ENCODE measurements around the gene SLC5A2.

SLC5A2 gene

GRCh38 chr16:31467858-31468257, 15.1 kb upstream of the SLC5A2 start:
- no peak overlapping the region for H2AK5ac ChIP-seq (ENCODE audit: low read length, severe bottlenecking)
- no peak for DNase-seq
- H3K9ac ChIP-seq (ENCODE audit: low read length): no peak overlapping the region
- no peak overlapping the region for H2BK120ac ChIP-seq (ENCODE audit: low read depth, low read length)
- no peak overlapping the region for H2BK12ac ChIP-seq (ENCODE audit: low read length in 2 of 2)
- peaks cover 32 to 44% of the 10 kb centered on the region in 2 experiments for H3K36me3 ChIP-seq (ENCODE audit: control insufficient read depth in 1 of 2, insufficient read depth in 2 of 2, low read depth in 1 of 2, low read length in 2 of 2)
- peaks cover 16% of the 10 kb centered on the region for H3K79me1 ChIP-seq (replicated peaks; ENCODE audit: low read length, poor library complexity, severe bottlenecking)
- no peak overlapping the region for H2BK5ac ChIP-seq (ENCODE audit: low read depth, low read length, poor library complexity, severe bottlenecking)
- H3K4me1 ChIP-seq (ENCODE audit: control insufficient read depth, insufficient read depth, low read depth, low read length): peaks cover 9% of the 10 kb centered on the region
- no peak overlapping the region for H3K4ac ChIP-seq (ENCODE audit: low read depth in 1 of 2, low read length in 2 of 2)
- no peaks in the 10 kb centered on the region for H3K9me3 ChIP-seq (ENCODE audit: control insufficient read depth, low read length)
- WGBS: 93% methylated on average over 5 of the region's 5 CpGs
- no peak overlapping the region for H3K14ac ChIP-seq (ENCODE audit: low read length in 2 of 2)
- no peak overlapping the region for H2AFZ ChIP-seq (ENCODE audit: low read depth, low read length)
- no peak overlapping the region for H2BK15ac ChIP-seq (ENCODE audit: low read depth, poor library complexity, severe bottlenecking)
- H3K4me2 ChIP-seq (ENCODE audit: low read length, poor library complexity, severe bottlenecking): no peak overlapping the region
- H3K18ac ChIP-seq (ENCODE audit: low read depth in 1 of 2, low read length in 2 of 2): no peak overlapping the region
- no peak overlapping the region for H3K4me3 ChIP-seq (ENCODE audit: insufficient read depth in 1 of 2, low read depth in 1 of 2, low read length in 2 of 2)
- no peak overlapping the region for H4K8ac ChIP-seq (ENCODE audit: low read length)
- H3K27ac ChIP-seq (ENCODE audit: low read length, poor library complexity, severe bottlenecking): no peak overlapping the region
- H4K91ac ChIP-seq (ENCODE audit: low read length): no peak overlapping the region
- H3K23ac ChIP-seq (ENCODE audit: low read length in 2 of 2): no peak overlapping the region
- H3K27me3 ChIP-seq (ENCODE audit: control insufficient read depth in 1 of 2, insufficient read depth in 1 of 2, low read length in 2 of 2): no peaks in the 10 kb centered on the region

- Histone ChIP-seq H3K4me3 (ENCODE audit: insufficient read depth in 1 of 2, low read depth in 1 of 2, low read length in 2 of 2) (peak overlapping the region in 1 of 2 experiments; percentile 88), H3K4me2 (ENCODE audit: low read length, poor library complexity, severe bottlenecking) (no peak overlapping the region), H3K23ac (ENCODE audit: low read length in 2 of 2) (no peak overlapping the region), H3K79me1 (replicated peaks; ENCODE audit: low read length, poor library complexity, severe bottlenecking) (peaks cover 11% of the 10 kb centered on the region), H3K27ac (ENCODE audit: low read length, poor library complexity, severe bottlenecking) (no peak overlapping the region), H3K4ac (ENCODE audit: low read depth in 1 of 2, low read length in 2 of 2) (no peak overlapping the region), H4K91ac (ENCODE audit: low read length) (no peak overlapping the region), H3K14ac (ENCODE audit: low read length in 2 of 2) (no peak overlapping the region), H3K27me3 (ENCODE audit: control insufficient read depth in 1 of 2, insufficient read depth in 1 of 2, low read length in 2 of 2) (no peaks in the 10 kb centered on the region), H3K9me3 (ENCODE audit: control insufficient read depth, low read length) (no peaks in the 10 kb centered on the region), H4K8ac (ENCODE audit: low read length) (no peak overlapping the region), H2BK15ac (ENCODE audit: low read depth, poor library complexity, severe bottlenecking) (no peak overlapping the region), H3K36me3 (ENCODE audit: control insufficient read depth in 1 of 2, insufficient read depth in 2 of 2, low read depth in 1 of 2, low read length in 2 of 2) (peaks cover 30 to 40% of the 10 kb centered on the region in 2 experiments), H2AFZ (ENCODE audit: low read depth, low read length) (no peak overlapping the region), H3K18ac (ENCODE audit: low read depth in 1 of 2, low read length in 2 of 2) (peak overlapping the region in 1 of 2 experiments; percentile 97), H2BK12ac (ENCODE audit: low read length in 2 of 2) (no peak overlapping the region), H2AK5ac (ENCODE audit: low read length, severe bottlenecking) (peak overlapping the region; percentile 49), H2BK120ac (ENCODE audit: low read depth, low read length) (no peak overlapping the region), H3K9ac (ENCODE audit: low read length) (peak overlapping the region; percentile 97), H2BK5ac (ENCODE audit: low read depth, low read length, poor library complexity, severe bottlenecking) (no peak overlapping the region), H3K4me1 (ENCODE audit: control insufficient read depth, insufficient read depth, low read depth, low read length) (peaks cover 15% of the 10 kb centered on the region)
- WGBS: 82% methylated on average over 3 of the region's 3 CpGs
- no peak for DNase-seq
These were observed 12.3 kb upstream of the SLC5A2 start for GRCh38 chr16:31470615-31471014.

- Histone ChIP-seq H4K8ac (ENCODE audit: low read length) (peak overlapping the region; percentile 96), H2AK5ac (ENCODE audit: low read length, severe bottlenecking) (peak overlapping the region; percentile 84), H2BK120ac (ENCODE audit: low read depth, low read length) (peak overlapping the region; percentile 83), H3K18ac (ENCODE audit: low read depth in 1 of 2, low read length in 2 of 2) (peak overlapping the region; percentile 70 to 97), H3K4ac (ENCODE audit: low read depth in 1 of 2, low read length in 2 of 2) (peak overlapping the region; percentile 88 to 96), H3K27me3 (ENCODE audit: control insufficient read depth in 1 of 2, insufficient read depth in 1 of 2, low read length in 2 of 2) (no peaks in the 10 kb centered on the region), H3K4me3 (ENCODE audit: insufficient read depth in 1 of 2, low read depth in 1 of 2, low read length in 2 of 2) (peak overlapping the region; percentile 77 to 88), H2BK5ac (ENCODE audit: low read depth, low read length, poor library complexity, severe bottlenecking) (peak overlapping the region; percentile 81), H3K27ac (ENCODE audit: low read length, poor library complexity, severe bottlenecking) (peak overlapping the region; percentile 94), H2BK15ac (ENCODE audit: low read depth, poor library complexity, severe bottlenecking) (peak overlapping the region; percentile 54), H3K4me1 (ENCODE audit: control insufficient read depth, insufficient read depth, low read depth, low read length) (peaks cover 20% of the 10 kb centered on the region), H4K91ac (ENCODE audit: low read length) (peak overlapping the region; percentile 93), H2AFZ (ENCODE audit: low read depth, low read length) (peak overlapping the region; percentile 73), H3K36me3 (ENCODE audit: control insufficient read depth in 1 of 2, insufficient read depth in 2 of 2, low read depth in 1 of 2, low read length in 2 of 2) (peaks cover 35 to 40% of the 10 kb centered on the region in 2 experiments), H3K14ac (ENCODE audit: low read length in 2 of 2) (peak overlapping the region in 1 of 2 experiments; percentile 71), H3K9me3 (ENCODE audit: control insufficient read depth, low read length) (no peaks in the 10 kb centered on the region), H3K23ac (ENCODE audit: low read length in 2 of 2) (peak overlapping the region in 1 of 2 experiments; percentile 78), H3K9ac (ENCODE audit: low read length) (peak overlapping the region; percentile 97), H3K4me2 (ENCODE audit: low read length, poor library complexity, severe bottlenecking) (peak overlapping the region; percentile 84), H3K79me1 (replicated peaks; ENCODE audit: low read length, poor library complexity, severe bottlenecking) (peaks cover 12% of the 10 kb centered on the region), H2BK12ac (ENCODE audit: low read length in 2 of 2) (peak overlapping the region; percentile 69 to 91)
- WGBS: 54% methylated on average over 11 of the region's 15 CpGs
- peak; percentile 32 for DNase-seq
These were observed 11.6 kb upstream of the SLC5A2 start for GRCh38 chr16:31471241-31471874.

GRCh38 chr16:31471875-31472708, 10.8 kb upstream of the SLC5A2 start, which contains the start of gene TGFB1I1:
TSS of gene TGFB1I1 (plus strand) at chr16:31472152. CDS start at chr16:31472189, 37 bp downstream.
- H3K36me3 ChIP-seq (ENCODE audit: control insufficient read depth in 1 of 2, insufficient read depth in 2 of 2, low read depth in 1 of 2, low read length in 2 of 2): peaks cover 35 to 40% of the 10 kb centered on the region in 2 experiments
- H3K4me3 ChIP-seq (ENCODE audit: insufficient read depth in 1 of 2, low read depth in 1 of 2, low read length in 2 of 2): peak within 1 kb of the TSS; percentile 77 to 88
- peak within 1 kb of the TSS; percentile 84 for H2AK5ac ChIP-seq (ENCODE audit: low read length, severe bottlenecking)
- H3K27me3 ChIP-seq (ENCODE audit: control insufficient read depth in 1 of 2, insufficient read depth in 1 of 2, low read length in 2 of 2): no peaks in the 10 kb centered on the region
- H2AFZ ChIP-seq (ENCODE audit: low read depth, low read length): peak within 1 kb of the TSS; percentile 73
- peak within 1 kb of the TSS; percentile 98 for H3K27ac ChIP-seq (ENCODE audit: low read length, poor library complexity, severe bottlenecking)
- H3K79me1 ChIP-seq (replicated peaks; ENCODE audit: low read length, poor library complexity, severe bottlenecking): peaks cover 14% of the 10 kb centered on the region
- peak within 1 kb of the TSS; percentile 83 for H2BK120ac ChIP-seq (ENCODE audit: low read depth, low read length)
- peak within 1 kb of the TSS; percentile 99 for H3K4ac ChIP-seq (ENCODE audit: low read depth in 1 of 2, low read length in 2 of 2)
- peak within 1 kb of the TSS; percentile 97 to 100 for H3K18ac ChIP-seq (ENCODE audit: low read depth in 1 of 2, low read length in 2 of 2)
- peak within 1 kb of the TSS in 1 of 2 experiments; percentile 99 for H3K14ac ChIP-seq (ENCODE audit: low read length in 2 of 2)
- peak within 1 kb of the TSS in 1 of 2 experiments; percentile 85 for H3K23ac ChIP-seq (ENCODE audit: low read length in 2 of 2)
- H2BK15ac ChIP-seq (ENCODE audit: low read depth, poor library complexity, severe bottlenecking): peak within 1 kb of the TSS; percentile 91
- H2BK5ac ChIP-seq (ENCODE audit: low read depth, low read length, poor library complexity, severe bottlenecking): peak within 1 kb of the TSS; percentile 81
- H3K4me1 ChIP-seq (ENCODE audit: control insufficient read depth, insufficient read depth, low read depth, low read length): peaks cover 23% of the 10 kb centered on the region
- H3K4me2 ChIP-seq (ENCODE audit: low read length, poor library complexity, severe bottlenecking): peak within 1 kb of the TSS; percentile 84
- peak within 1 kb of the TSS; percentile 97 for H3K9ac ChIP-seq (ENCODE audit: low read length)
- no peaks in the 10 kb centered on the region for H3K9me3 ChIP-seq (ENCODE audit: control insufficient read depth, low read length)
- peak within 1 kb of the TSS; percentile 98 for H4K91ac ChIP-seq (ENCODE audit: low read length)
- peak within 1 kb of the TSS; percentile 69 to 91 for H2BK12ac ChIP-seq (ENCODE audit: low read length in 2 of 2)
- peak; percentile 78 for DNase-seq
- WGBS: 2% methylated on average over 36 of the region's 63 CpGs
- peak within 1 kb of the TSS; percentile 98 for H4K8ac ChIP-seq (ENCODE audit: low read length)
